Activated naive CD8-positive, alpha-beta T cell treated with anti-CD3 and anti-CD28 coated beads for 36 hours (primary cell): ENCODE data around the gene APBA2. TPM values are rescaled to one million over a fixed set of nuclear protein-coding genes. Genes with fewer than 3 reads are reported as not detected.
A peak's percentile ranks its signal among the peaks of the same experiment; 100 is the strongest.

Experiments
- DNase-seq: peaks from one replicate; pipeline ENCODE4 v3.0.0; 2021
- H3K27ac Mint-ChIP-seq: one replicate; pipeline ENCODE4 v1.8.0; 2022; ENCODE audit warnings: mild to moderate bottlenecking, moderate library complexity, mixed read lengths
- H3K27me3 Mint-ChIP-seq: one replicate; pipeline ENCODE4 v1.8.0; 2022; ENCODE audit warnings: mild to moderate bottlenecking, mixed read lengths
- H3K36me3 Mint-ChIP-seq: one replicate; pipeline ENCODE4 v1.8.0; 2021; ENCODE audit warnings: mild to moderate bottlenecking, mixed read lengths
- H3K4me1 Mint-ChIP-seq: one replicate; pipeline ENCODE4 v1.8.0; 2021; ENCODE audit warnings: mixed read lengths
- H3K4me3 Mint-ChIP-seq: one replicate; pipeline ENCODE4 v1.8.0; 2022; ENCODE audit warnings: mild to moderate bottlenecking, moderate library complexity, mixed read lengths
- H3K9me3 Mint-ChIP-seq: one replicate; pipeline ENCODE4 v1.8.0; 2022; ENCODE audit warnings: mixed read lengths
- total RNA-seq, 2 experiments: library from RNA; stranded (reverse); gene quantifications; one replicate each; pipeline ENCODE4 v1.2.3, GENCODE V29; 2021

Gene APBA2
- total RNA-seq, 2 experiments from 2014 or later = 29.2 to 34.1 TPM

GRCh38 chr15:28955993-28956421, 70.2 kb downstream of the APBA2 start:
- Mint-ChIP-seq H3K27me3 (no peaks in the 10 kb centered on the region), H3K27ac (no peak overlapping the region)
- no peak for DNase-seq

GRCh38 chr15:28956491-28956890, 70.7 kb downstream of the APBA2 start:
- Mint-ChIP-seq H3K4me3 (no peak overlapping the region), H3K36me3 (peaks cover 12% of the 10 kb centered on the region), H3K27me3 (no peaks in the 10 kb centered on the region), H3K27ac (no peak overlapping the region), H3K9me3 (no peaks in the 10 kb centered on the region), H3K4me1 (peaks cover 67% of the 10 kb centered on the region)
- no peak for DNase-seq

More at GRCh38 chr15:28955993-28956421, 70.2 kb downstream of the APBA2 start:
- Mint-ChIP-seq H3K36me3 (peaks cover 7% of the 10 kb centered on the region), H3K9me3 (no peaks in the 10 kb centered on the region), H3K4me3 (no peak overlapping the region), H3K4me1 (peaks cover 63% of the 10 kb centered on the region)

- Mint-ChIP-seq H3K4me1 (peaks cover 64% of the 10 kb centered on the region), H3K27ac (no peak overlapping the region), H3K27me3 (no peaks in the 10 kb centered on the region), H3K36me3 (peaks cover 12% of the 10 kb centered on the region), H3K9me3 (no peaks in the 10 kb centered on the region), H3K4me3 (no peak overlapping the region)
- no peak for DNase-seq
These were observed 72.1 kb downstream of the APBA2 start for GRCh38 chr15:28957606-28958498.

- Mint-ChIP-seq H3K4me1 (peaks cover 63% of the 10 kb centered on the region), H3K9me3 (no peaks in the 10 kb centered on the region)
- no peak for DNase-seq
These were observed 73.6 kb downstream of the APBA2 start for GRCh38 chr15:28959326-28959725.

GRCh38 chr15:28960979-28961378, 75.2 kb downstream of the APBA2 start:
- Mint-ChIP-seq H3K9me3 (no peaks in the 10 kb centered on the region), H3K4me3 (no peak overlapping the region), H3K4me1 (peaks cover 57% of the 10 kb centered on the region), H3K27ac (peak overlapping the region; percentile 4), H3K36me3 (peaks cover 18% of the 10 kb centered on the region), H3K27me3 (no peaks in the 10 kb centered on the region)
- no peak for DNase-seq

More at GRCh38 chr15:28959326-28959725, 73.6 kb downstream of the APBA2 start:
- Mint-ChIP-seq H3K4me3 (no peak overlapping the region), H3K27me3 (no peaks in the 10 kb centered on the region), H3K36me3 (peaks cover 15% of the 10 kb centered on the region), H3K27ac (peak overlapping the region; percentile 43)

- peaks cover 58% of the 10 kb centered on the region for H3K4me1 Mint-ChIP-seq
- peaks cover 18% of the 10 kb centered on the region for H3K36me3 Mint-ChIP-seq
- H3K9me3 Mint-ChIP-seq = no peaks in the 10 kb centered on the region
- no peak overlapping the region for H3K4me3 Mint-ChIP-seq
- no peak overlapping the region for H3K27ac Mint-ChIP-seq
- DNase-seq = no peak
- H3K27me3 Mint-ChIP-seq = no peaks in the 10 kb centered on the region
These were observed 75.6 kb downstream of the APBA2 start for GRCh38 chr15:28961391-28961790.

- H3K36me3 Mint-ChIP-seq = peaks cover 16% of the 10 kb centered on the region
- peaks cover 54% of the 10 kb centered on the region for H3K4me1 Mint-ChIP-seq
- H3K9me3 Mint-ChIP-seq = no peaks in the 10 kb centered on the region
- H3K4me3 Mint-ChIP-seq = no peak overlapping the region
- no peak for DNase-seq
- no peak overlapping the region for H3K27ac Mint-ChIP-seq
- H3K27me3 Mint-ChIP-seq = no peaks in the 10 kb centered on the region
These were observed 77.3 kb downstream of the APBA2 start for GRCh38 chr15:28962851-28963710.

- Mint-ChIP-seq H3K4me3 (no peak overlapping the region), H3K27me3 (no peaks in the 10 kb centered on the region), H3K4me1 (peaks cover 59% of the 10 kb centered on the region), H3K27ac (peak overlapping the region; percentile 11), H3K36me3 (peaks cover 16% of the 10 kb centered on the region), H3K9me3 (no peaks in the 10 kb centered on the region)
- no peak for DNase-seq
These were observed 77.9 kb downstream of the APBA2 start for GRCh38 chr15:28963711-28964081.

GRCh38 chr15:28964098-28964497, 78.3 kb downstream of the APBA2 start:
- Mint-ChIP-seq H3K4me3 (no peak overlapping the region), H3K27me3 (no peaks in the 10 kb centered on the region), H3K27ac (peak overlapping the region; percentile 11), H3K36me3 (peaks cover 16% of the 10 kb centered on the region), H3K4me1 (peaks cover 59% of the 10 kb centered on the region), H3K9me3 (no peaks in the 10 kb centered on the region)
- DNase-seq = no peak

GRCh38 chr15:28967066-28967465, 81.3 kb downstream of the APBA2 start:
- no peaks in the 10 kb centered on the region for H3K27me3 Mint-ChIP-seq
- H3K4me3 Mint-ChIP-seq = no peak overlapping the region
- DNase-seq = no peak
- H3K9me3 Mint-ChIP-seq = no peaks in the 10 kb centered on the region
- peaks cover 60% of the 10 kb centered on the region for H3K4me1 Mint-ChIP-seq
- peak overlapping the region; percentile 12 for H3K27ac Mint-ChIP-seq
- peaks cover 6% of the 10 kb centered on the region for H3K36me3 Mint-ChIP-seq

GRCh38 chr15:28967990-28968389, 82.2 kb downstream of the APBA2 start:
- DNase-seq = no peak
- H3K27me3 Mint-ChIP-seq = no peaks in the 10 kb centered on the region
- peaks cover 6% of the 10 kb centered on the region for H3K36me3 Mint-ChIP-seq
- H3K4me3 Mint-ChIP-seq = no peak overlapping the region
- no peak overlapping the region for H3K27ac Mint-ChIP-seq
- peaks cover 62% of the 10 kb centered on the region for H3K4me1 Mint-ChIP-seq
- no peaks in the 10 kb centered on the region for H3K9me3 Mint-ChIP-seq

GRCh38 chr15:28969511-28970085, 83.8 kb downstream of the APBA2 start:
- DNase-seq = no peak
- Mint-ChIP-seq H3K4me3 (no peak overlapping the region), H3K27ac (no peak overlapping the region), H3K4me1 (peaks cover 64% of the 10 kb centered on the region), H3K27me3 (no peaks in the 10 kb centered on the region), H3K36me3 (peaks cover 3% of the 10 kb centered on the region), H3K9me3 (no peaks in the 10 kb centered on the region)

- Mint-ChIP-seq H3K36me3 (no peaks in the 10 kb centered on the region), H3K27me3 (no peaks in the 10 kb centered on the region), H3K9me3 (no peaks in the 10 kb centered on the region), H3K4me1 (peaks cover 52% of the 10 kb centered on the region), H3K27ac (peak overlapping the region; percentile 68), H3K4me3 (peak overlapping the region; percentile 58)
- DNase-seq = peak; percentile 52
These were observed 88.4 kb downstream of the APBA2 start for GRCh38 chr15:28974142-28974541.

GRCh38 chr15:28975766-28976179, 90.0 kb downstream of the APBA2 start:
- DNase-seq = peak; percentile 60
- no peak overlapping the region for H3K4me3 Mint-ChIP-seq
- no peak overlapping the region for H3K27ac Mint-ChIP-seq
- no peaks in the 10 kb centered on the region for H3K9me3 Mint-ChIP-seq
- no peaks in the 10 kb centered on the region for H3K27me3 Mint-ChIP-seq
- no peaks in the 10 kb centered on the region for H3K36me3 Mint-ChIP-seq
- peaks cover 59% of the 10 kb centered on the region for H3K4me1 Mint-ChIP-seq
